Left ventricle myocardium inferior (tissue), 1 donor: ENCODE data around the gene BTF3L4. TPM values are rescaled to one million over a fixed set of nuclear protein-coding genes. Genes with fewer than 3 reads are reported as not detected.
"Not testable (repeated sequence)": the region's sequence is repeated elsewhere in the genome, so short reads cannot be mapped to it uniquely, and the experiment has no call there.

Experiments
- DNase-seq: peaks from one replicate; pipeline ENCODE4 v3.0.0-alpha.2; 2020
- H3K27ac ChIP-seq: fragments of 200-600 bp; replicated peaks from 2 replicates; pipeline ENCODE4 v1.8.0; 2021
- H3K27me3 ChIP-seq: fragments of 200-600 bp; 2 replicates; pipeline ENCODE4 v1.8.0; 2021; ENCODE audit warnings: low read depth
- H3K36me3 ChIP-seq: fragments of 200-600 bp; 2 replicates; pipeline ENCODE4 v1.8.0; 2021
- H3K4me1 ChIP-seq: fragments of 200-600 bp; 2 replicates; pipeline ENCODE4 v1.8.0; 2021
- H3K4me3 ChIP-seq: fragments of 200-600 bp; 2 replicates; pipeline ENCODE4 v1.8.0; 2021; ENCODE audit warnings: mild to moderate bottlenecking, moderate library complexity
- H3K9me3 ChIP-seq: fragments of 200-600 bp; replicated peaks from 2 replicates; pipeline ENCODE4 v1.8.0; 2021
- CTCF ChIP-seq: fragments of 200-600 bp; IDR thresholded peaks from 2 replicates; pipeline ENCODE4 v1.8.0; 2021; ENCODE audit warnings: antibody characterized with exemption, mild to moderate bottlenecking, borderline replicate concordance
- intact Hi-C: fragments of 100-400 bp; cut with micrococcal nuclease; formaldehyde crosslinking; loops from one replicate; pipeline ENCODE4 v1.11.0; 2022
- total RNA-seq: library from RNA; stranded (reverse); fragmentation: NEBNext Ultra II Directional; extraction: Animal tissue kit (Norgen Biotek cat#: 25700); gene quantifications from one replicate; pipeline ENCODE4 v1.2.1, GENCODE V29; 2021
- donor health status: DM: no; HTN: yes; CAD: no; lungs with severe emphysema.

BTF3L4 gene
- total RNA-seq, 1 donor from 2014 or later, result 25.9 TPM

- intact Hi-C loops, result no loop called here
- no peak overlapping the region for H3K27ac ChIP-seq
- peaks cover 16% of the 10 kb centered on the region for H3K4me1 ChIP-seq
- no peak overlapping the region for H3K4me3 ChIP-seq
- no peaks in the 10 kb centered on the region for H3K9me3 ChIP-seq
- peaks cover 70% of the 10 kb centered on the region for H3K36me3 ChIP-seq
- no peak for DNase-seq
- no peaks in the 10 kb centered on the region for H3K27me3 ChIP-seq
- TF ChIP-seq CTCF, result no peak
Observed at GRCh38 chr1:52063192-52063591, 7.1 kb downstream of the BTF3L4 start.

GRCh38 chr1:52070704-52071103, 14.6 kb downstream of the BTF3L4 start:
- Histone ChIP-seq H3K27ac (no peak overlapping the region), H3K27me3 (no peaks in the 10 kb centered on the region), H3K4me1 (peaks cover 5% of the 10 kb centered on the region), H3K4me3 (no peak overlapping the region), H3K36me3 (peaks cover 37% of the 10 kb centered on the region), H3K9me3 (no peaks in the 10 kb centered on the region)
- DNase-seq, result no peak
- no peak for TF ChIP-seq CTCF
- intact Hi-C loops, result no loop called here

GRCh38 chr1:52072291-52072690, 16.2 kb downstream of the BTF3L4 start:
- no peak for DNase-seq
- intact Hi-C loops, result no loop called here
- Histone ChIP-seq H3K27me3 (no peaks in the 10 kb centered on the region), H3K4me1 (peaks cover 5% of the 10 kb centered on the region), H3K27ac (no peak overlapping the region), H3K36me3 (peaks cover 31% of the 10 kb centered on the region), H3K9me3 (no peaks in the 10 kb centered on the region), H3K4me3 (no peak overlapping the region)
- TF ChIP-seq CTCF, result no peak

- H3K4me3 ChIP-seq, H3K27me3 ChIP-seq, DNase-seq, H3K27ac ChIP-seq, H3K4me1 ChIP-seq, H3K9me3 ChIP-seq, intact Hi-C loops: not testable (repeated sequence)
- peaks cover 32% of the 10 kb centered on the region for H3K36me3 ChIP-seq
Observed at GRCh38 chr1:52077277-52077676, 21.2 kb downstream of the BTF3L4 start.

GRCh38 chr1:52080014-52080415, 23.9 kb downstream of the BTF3L4 start:
- Histone ChIP-seq H3K4me3 (no peak overlapping the region), H3K4me1 (no peaks in the 10 kb centered on the region), H3K27ac (no peak overlapping the region), H3K27me3 (no peaks in the 10 kb centered on the region), H3K36me3 (peaks cover 39% of the 10 kb centered on the region), H3K9me3 (no peaks in the 10 kb centered on the region)
- no peak for TF ChIP-seq CTCF
- intact Hi-C loops, result no loop called here
- DNase-seq, result no peak

GRCh38 chr1:52087892-52088291, 31.8 kb downstream of the BTF3L4 start:
- DNase-seq, H3K27me3 ChIP-seq, H3K27ac ChIP-seq, H3K4me1 ChIP-seq, H3K9me3 ChIP-seq, H3K4me3 ChIP-seq, intact Hi-C loops: not testable (repeated sequence)
- peaks cover 66% of the 10 kb centered on the region for H3K36me3 ChIP-seq

- H3K4me1 ChIP-seq, DNase-seq, H3K9me3 ChIP-seq, H3K4me3 ChIP-seq, intact Hi-C loops, H3K27me3 ChIP-seq, H3K27ac ChIP-seq: not testable (repeated sequence)
- peaks cover 28% of the 10 kb centered on the region for H3K36me3 ChIP-seq
Observed at GRCh38 chr1:52094300-52094699, 38.2 kb downstream of the BTF3L4 start.
